HG03196 (cell line): ENCODE measurements around the gene MRPL33.

Experiments used
- ATAC-seq: cut with Tn5 transposase; IDR thresholded peaks from one replicate; pipeline ENCODE4 v1.9.1; 2021; ENCODE audit not compliant: unreplicated experiment

MRPL33 gene

GRCh38 chr2:27771548-27772335 lies at the start of gene MRPL33:
Gene MRPL33 (plus strand): TSS chr2:27771719. CDS start chr2:27771778, 59 bp downstream.
- ATAC-seq = peak; percentile 95

DNA sequence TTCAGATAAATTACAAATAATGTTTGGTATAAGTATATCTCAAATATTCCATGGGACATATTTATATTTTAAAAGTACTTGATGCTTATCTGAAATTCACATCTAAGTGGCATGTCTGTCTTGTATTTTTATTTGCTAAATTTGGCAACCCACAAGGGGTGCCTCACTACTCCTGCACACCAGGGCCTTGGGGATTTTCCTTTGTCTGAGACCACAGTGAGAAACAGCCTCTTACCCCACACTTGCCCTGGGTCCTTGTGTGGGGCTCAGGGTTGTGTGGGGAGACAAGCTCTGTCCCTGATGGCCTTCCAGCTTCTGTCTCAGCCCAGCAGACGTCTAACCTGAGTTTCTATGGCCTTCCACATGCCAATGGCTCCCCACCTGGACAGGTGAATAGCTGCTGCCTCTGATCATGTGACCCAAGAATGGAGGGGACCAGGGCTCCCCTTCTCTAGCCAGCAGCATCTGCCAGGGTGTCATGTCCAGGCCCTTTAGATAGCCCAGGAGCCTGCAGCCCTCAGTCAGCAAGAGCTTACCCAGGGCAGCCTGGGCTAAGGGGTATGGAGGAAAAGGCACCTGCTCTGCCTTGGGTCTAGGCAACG lies 49.5 kb upstream of the MRPL33 start:
- ATAC-seq = no peak

DNA sequence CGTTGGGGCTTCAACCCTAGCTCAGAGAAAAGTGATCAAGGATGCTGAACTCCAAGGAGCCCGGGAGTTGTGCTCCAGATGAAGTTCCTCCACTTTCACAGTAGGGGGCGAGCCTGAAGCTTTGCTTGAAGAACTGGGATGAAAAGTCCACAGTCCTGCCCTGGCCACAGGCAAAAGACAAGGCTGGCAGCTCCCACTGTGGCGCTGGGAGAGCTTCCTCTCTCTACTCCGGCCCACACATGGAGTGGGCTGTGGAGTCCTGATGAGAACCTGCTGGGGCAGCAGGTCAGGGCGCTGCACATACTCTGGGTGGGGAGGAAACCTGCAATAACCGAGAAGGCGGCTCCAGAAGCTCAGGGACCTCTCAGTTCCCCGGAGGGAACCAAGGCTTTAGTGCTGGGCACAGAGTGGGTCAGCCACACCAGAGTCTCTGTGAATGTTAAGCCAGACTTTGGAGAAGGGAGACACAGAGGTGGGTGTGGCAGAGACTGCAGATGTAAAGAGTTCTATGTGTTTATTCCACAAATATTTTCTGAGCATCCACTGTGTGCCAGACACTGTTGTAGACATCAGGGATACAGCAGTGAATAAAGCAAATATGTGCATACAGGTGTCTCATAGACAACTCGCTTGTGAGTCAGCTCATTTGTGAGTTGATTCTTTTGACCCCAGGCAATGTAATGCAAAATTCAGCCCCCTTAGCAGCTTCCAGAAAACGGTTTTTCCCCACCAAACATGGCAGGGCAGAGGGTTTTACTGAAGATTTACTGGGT lies 48.0 kb upstream of the MRPL33 start:
- no peak for ATAC-seq

- no peak for ATAC-seq
Observed at GRCh38 chr2:27724191-27724590, 47.3 kb upstream of the MRPL33 start.

DNA sequence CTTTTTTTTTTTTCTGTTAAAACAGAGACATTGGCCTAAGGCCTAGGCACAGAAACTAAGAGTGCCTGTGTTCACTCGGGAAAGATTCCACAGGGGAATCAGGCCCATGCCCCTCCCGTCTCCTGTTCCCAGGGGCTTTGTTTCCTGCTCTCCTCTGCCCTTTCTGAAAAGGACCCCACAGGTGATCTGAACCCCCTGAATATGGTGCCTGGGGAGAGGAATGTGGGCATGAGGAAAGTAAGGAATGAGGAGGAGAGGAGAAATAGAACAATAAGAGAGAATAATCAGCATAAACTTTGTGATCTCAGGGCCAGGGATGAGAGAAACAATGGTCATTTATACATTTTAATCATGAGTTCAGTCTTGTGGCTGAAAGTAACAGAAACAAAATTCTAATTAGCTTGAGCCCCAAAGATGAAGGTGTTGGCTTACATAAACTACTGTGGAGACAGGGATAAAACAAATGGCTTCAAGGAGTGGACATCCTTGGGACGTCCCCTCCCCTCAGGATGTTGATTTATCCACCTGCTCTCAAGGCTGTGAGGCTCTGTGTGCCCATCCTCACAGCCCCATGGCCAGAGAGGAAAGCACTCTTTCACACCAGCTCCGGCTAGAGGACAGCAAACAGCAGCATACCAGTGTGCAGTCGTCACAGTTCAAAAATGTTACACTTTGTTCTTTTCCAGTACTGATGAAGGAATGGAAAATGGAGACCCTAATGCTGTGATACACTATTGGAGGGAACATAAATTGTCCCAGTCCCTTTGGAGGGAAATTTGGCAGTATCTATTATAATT lies 46.4 kb upstream of the MRPL33 start:
- ATAC-seq = no peak

GRCh38 chr2:27727257-27727656 lies 44.3 kb upstream of the MRPL33 start:
- ATAC-seq = no peak

GRCh38 chr2:27728081-27728858 lies 43.2 kb upstream of the MRPL33 start:
- ATAC-seq = no peak

DNA sequence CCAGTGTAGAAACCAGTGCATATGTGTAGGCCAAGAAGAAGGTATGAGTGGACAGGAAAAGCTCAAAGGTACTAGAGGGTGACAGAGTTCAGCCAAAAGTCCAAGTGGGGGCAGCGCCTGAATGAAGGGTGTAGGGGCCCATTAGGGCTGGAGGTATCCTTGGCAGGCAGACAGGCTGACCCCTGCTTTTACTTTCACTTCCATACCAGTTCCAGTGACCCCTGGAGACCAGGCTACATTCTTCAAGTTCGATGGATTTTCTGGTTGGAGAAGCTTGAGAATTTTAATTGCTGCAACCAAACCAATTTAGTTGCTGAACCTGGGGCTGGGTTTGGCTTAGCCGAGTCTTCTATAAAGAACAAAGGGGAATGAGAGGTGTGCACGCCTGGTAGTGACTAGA lies 42.3 kb upstream of the MRPL33 start:
- no peak for ATAC-seq

GRCh38 chr2:27729614-27730013 lies 41.9 kb upstream of the MRPL33 start:
- ATAC-seq = no peak

- no peak for ATAC-seq
Observed at GRCh38 chr2:27730261-27730662, 41.3 kb upstream of the MRPL33 start.

- no peak for ATAC-seq
Observed at GRCh38 chr2:27730980-27731691, 40.4 kb upstream of the MRPL33 start.

DNA sequence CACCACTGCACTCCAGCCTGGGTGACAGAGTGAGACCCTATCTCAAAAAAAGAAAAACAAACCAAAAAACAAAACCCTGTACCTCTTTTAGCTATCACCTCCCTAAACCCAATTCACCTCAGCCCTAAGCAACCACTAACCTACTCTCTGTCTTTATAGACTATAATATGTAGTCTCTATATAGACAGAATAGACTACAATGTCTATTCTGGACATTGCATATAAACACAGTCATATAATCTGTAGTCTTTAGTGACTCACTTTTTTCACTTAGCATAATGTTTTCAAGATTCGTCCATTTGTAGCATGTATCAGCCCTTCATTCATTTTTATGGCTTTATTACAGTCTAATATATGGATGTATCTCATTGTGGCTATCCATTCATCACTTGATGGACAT lies 37.2 kb upstream of the MRPL33 start:
- no peak for ATAC-seq

- ATAC-seq = no peak
Observed at GRCh38 chr2:27735263-27735904, 36.1 kb upstream of the MRPL33 start.

DNA sequence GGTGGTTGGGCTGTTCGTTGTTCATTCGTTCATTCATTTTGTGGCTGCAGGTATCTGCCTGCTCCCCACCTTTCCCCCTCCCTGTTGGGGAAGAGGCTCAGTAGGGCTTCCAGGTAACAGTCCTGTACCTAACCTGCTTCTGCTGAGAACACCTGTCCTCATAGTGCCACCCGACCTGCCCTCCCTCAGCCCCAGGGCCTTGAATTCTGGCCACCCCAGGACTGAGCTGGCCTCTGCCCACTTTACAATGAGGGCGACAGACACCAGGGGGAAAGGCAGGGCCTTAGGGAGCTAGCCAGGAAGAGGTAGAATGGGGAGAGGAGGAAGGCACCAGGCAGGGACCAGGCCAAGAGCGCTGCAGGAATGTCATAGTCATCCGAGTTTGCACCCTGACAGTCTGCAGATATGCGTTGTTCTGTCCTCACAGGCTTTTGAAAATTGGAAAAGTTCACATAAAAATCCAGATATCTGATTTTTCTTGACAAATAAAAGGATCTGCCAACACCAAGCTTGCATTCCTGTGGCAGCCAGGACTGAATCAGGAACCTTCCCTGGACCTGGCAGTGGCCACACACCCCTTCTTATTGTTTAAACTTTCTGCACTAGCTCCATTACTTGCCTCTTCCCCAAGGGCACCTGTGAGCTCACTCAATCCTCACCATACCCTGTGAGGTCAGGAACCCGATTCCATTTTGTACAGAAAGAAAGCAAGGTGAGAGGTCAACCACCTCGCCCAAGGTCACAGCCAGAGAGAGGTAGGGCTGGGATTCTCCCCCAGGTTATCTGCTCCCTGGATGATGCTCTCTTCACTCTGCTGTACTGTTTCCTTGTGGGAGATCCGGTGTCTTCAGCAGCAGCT lies 35.3 kb upstream of the MRPL33 start:
- ATAC-seq = no peak

DNA sequence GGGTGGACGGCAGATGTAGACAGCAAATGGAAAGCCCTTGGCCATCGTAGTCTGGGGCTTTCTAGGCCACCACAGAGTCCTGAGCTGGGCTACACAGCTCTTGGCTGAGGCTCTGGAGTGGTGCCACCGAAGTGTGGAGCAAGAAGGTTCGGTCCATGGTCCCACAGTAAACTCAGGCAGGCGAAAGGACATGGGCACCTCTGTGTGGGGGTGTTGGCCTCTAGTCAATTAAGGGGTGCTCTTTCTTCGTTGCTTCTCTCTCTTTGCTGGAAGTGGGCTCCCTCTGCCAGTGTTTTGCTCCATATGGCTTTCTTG lies 34.7 kb upstream of the MRPL33 start:
- ATAC-seq = no peak

- no peak for ATAC-seq
Observed at GRCh38 chr2:27737676-27738348, 33.7 kb upstream of the MRPL33 start.

DNA sequence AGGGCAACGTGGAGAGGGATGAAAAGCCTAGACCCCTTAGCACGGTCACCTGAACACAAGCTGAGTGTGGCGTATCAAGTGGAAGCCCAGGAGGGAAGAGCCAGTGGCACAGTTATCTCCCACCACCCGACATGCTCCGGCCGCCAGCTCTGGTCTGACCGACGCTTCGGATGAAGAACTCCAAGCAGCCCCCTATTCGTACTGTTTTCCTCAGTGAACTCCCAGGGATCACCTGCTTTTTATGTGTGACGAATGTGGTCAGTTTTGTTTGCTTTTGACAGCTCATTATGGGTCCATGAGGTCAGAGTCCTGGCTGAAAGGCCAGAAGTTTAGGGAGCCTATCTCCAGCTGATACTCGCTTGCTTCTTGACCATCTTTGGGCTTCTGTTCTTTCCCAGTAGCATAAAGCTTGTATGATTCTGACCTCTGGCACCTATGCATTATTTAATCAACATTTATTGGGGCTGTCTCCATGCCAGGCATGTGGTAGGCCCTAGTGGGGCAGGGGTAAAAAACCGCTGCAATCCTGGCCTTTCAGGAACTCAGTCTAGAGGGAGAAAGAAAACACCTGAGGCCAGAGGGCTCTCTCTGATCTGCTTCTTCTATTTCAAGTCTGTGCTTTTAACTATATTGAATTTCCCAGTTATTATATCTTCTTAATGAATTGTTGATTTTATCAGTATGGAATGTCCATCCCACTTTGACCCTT lies 33.0 kb upstream of the MRPL33 start:
- ATAC-seq = no peak

GRCh38 chr2:27739058-27739373 lies 32.5 kb upstream of the MRPL33 start:
- ATAC-seq = no peak
